OCI-LY1 (cell line): ENCODE results near the gene SKAP1.
"Not testable (repeated sequence)": the region's sequence is repeated elsewhere in the genome, so short reads cannot be mapped to it uniquely, and the experiment has no call there.

Experiments used
- H2AFZ ChIP-seq: fragments of 200-600 bp; sonication (generic), shearing (Covaris generic); 2 replicates; pipeline ENCODE4 v1.6.0; 2014; ENCODE audit warnings: antibody characterized with exemption, mild to moderate bottlenecking, low read length
- H3F3A ChIP-seq: fragments of 200-600 bp; sonication (generic), shearing (Covaris generic); 2 replicates; pipeline ENCODE4 v1.6.0; 2014; ENCODE audit warnings: mild to moderate bottlenecking, antibody characterized with exemption, low read length, moderate library complexity; ENCODE audit not compliant: insufficient read depth
- H3K27ac ChIP-seq: fragments of 200-600 bp; sonication (generic); 2 replicates; pipeline ENCODE4 v1.5.1; 2014; ENCODE audit warnings: low read length, mixed run types, mild to moderate bottlenecking, low read depth; ENCODE audit not compliant: poor library complexity, severe bottlenecking
- H3K27me3 ChIP-seq: fragments of 200-600 bp; sonication (generic); 2 replicates; pipeline ENCODE4 v1.6.0; 2014; ENCODE audit warnings: antibody characterized with exemption, mild to moderate bottlenecking, low read length, moderate library complexity; ENCODE audit not compliant: insufficient read depth
- H3K36me3 ChIP-seq: fragments of 200-600 bp; sonication (generic); 2 replicates; pipeline ENCODE4 v1.6.1; 2014; ENCODE audit warnings: mild to moderate bottlenecking, antibody characterized with exemption, low read length, moderate library complexity, mixed read lengths; ENCODE audit not compliant: insufficient read depth
- H3K4me1 ChIP-seq: fragments of 200-600 bp; sonication (generic); 2 replicates; pipeline ENCODE4 v1.5.1; 2014; ENCODE audit warnings: mild to moderate bottlenecking, low read length, moderate library complexity; ENCODE audit not compliant: insufficient read depth, severe bottlenecking
- H3K4me2 ChIP-seq: fragments of 200-600 bp; sonication (generic), shearing (Covaris generic); 2 replicates; pipeline ENCODE4 v1.6.1; 2014; ENCODE audit warnings: low read length
- H3K4me3 ChIP-seq: fragments of 200-600 bp; sonication (generic); 2 replicates; pipeline ENCODE4 v1.5.1; 2014; ENCODE audit warnings: low read length, low read depth, mild to moderate bottlenecking, mixed read lengths; ENCODE audit not compliant: poor library complexity, severe bottlenecking
- H3K79me2 ChIP-seq: fragments of 200-600 bp; shearing (Covaris generic); 2 replicates; pipeline ENCODE4 v1.6.1; 2016; ENCODE audit warnings: mixed run types, low read length, mixed read lengths; ENCODE audit not compliant: insufficient read depth
- H3K9ac ChIP-seq: fragments of 200-600 bp; sonication (generic), shearing (Covaris generic); 2 replicates; pipeline ENCODE4 v1.6.1; 2014; ENCODE audit warnings: mild to moderate bottlenecking, low read length, mixed read lengths
- H3K9me2 ChIP-seq: fragments of 200-600 bp; sonication (generic), shearing (Covaris generic); 2 replicates; pipeline ENCODE4 v1.6.1; 2014; ENCODE audit warnings: low read depth, mild to moderate bottlenecking, low read length, mixed read lengths
- H3K9me3 ChIP-seq: fragments of 200-600 bp; shearing (Covaris generic); 2 replicates; pipeline ENCODE4 v1.6.1; 2014; ENCODE audit warnings: low read length, mixed read lengths
- H4K20me1 ChIP-seq: fragments of 200-600 bp; sonication (generic), shearing (Covaris generic); 2 replicates; pipeline ENCODE4 v1.6.0; 2016; ENCODE audit warnings: mild to moderate bottlenecking, low read length; ENCODE audit not compliant: insufficient read depth
- CTCF ChIP-seq: fragments of 200-600 bp; sonication (generic), shearing (Covaris generic); IDR thresholded peaks from 2 replicates; pipeline ENCODE4 v1.5.1; 2017; ENCODE audit warnings: mild to moderate bottlenecking, antibody characterized with exemption, low read length, moderate library complexity, mixed read lengths
- EZH2 ChIP-seq: fragments of 200-600 bp; sonication (generic), shearing (Covaris generic); IDR thresholded peaks from 2 replicates; pipeline ENCODE4 v1.8.0; 2017; ENCODE audit warnings: borderline replicate concordance, mixed run types, mild to moderate bottlenecking, antibody characterized with exemption, low read length, moderate library complexity, mixed read lengths

The SKAP1 gene

GRCh38 chr17:48451489-48451888 lies 21.5 kb upstream of the SKAP1 start:
- TF ChIP-seq EZH2 (no peak), CTCF (no peak)
- no peak overlapping the region for H3K27ac ChIP-seq
- H3K4me1 ChIP-seq = no peaks in the 10 kb centered on the region
- H3F3A ChIP-seq = no peaks in the 10 kb centered on the region
- H3K79me2 ChIP-seq = no peaks in the 10 kb centered on the region
- no peaks in the 10 kb centered on the region for H3K36me3 ChIP-seq
- H3K27me3 ChIP-seq = no peaks in the 10 kb centered on the region
- H2AFZ ChIP-seq = no peak overlapping the region
- no peak overlapping the region for H3K4me3 ChIP-seq
- no peak overlapping the region for H3K4me2 ChIP-seq
- H3K9me3 ChIP-seq = no peaks in the 10 kb centered on the region
- H3K9ac ChIP-seq = no peak overlapping the region
- H3K9me2 ChIP-seq = no peaks in the 10 kb centered on the region
- H4K20me1 ChIP-seq = no peaks in the 10 kb centered on the region

GRCh38 chr17:48449335-48449734 lies 19.3 kb upstream of the SKAP1 start:
- not testable (repeated sequence) for H3K27ac ChIP-seq, H3K79me2 ChIP-seq, H4K20me1 ChIP-seq, H3K9me3 ChIP-seq, H3F3A ChIP-seq, H3K9me2 ChIP-seq, H3K4me1 ChIP-seq, H3K27me3 ChIP-seq, H3K36me3 ChIP-seq, H3K4me3 ChIP-seq, H3K4me2 ChIP-seq, H3K9ac ChIP-seq, H2AFZ ChIP-seq

- H3K4me2 ChIP-seq = no peak overlapping the region
- H3K9me2 ChIP-seq = no peaks in the 10 kb centered on the region
- no peaks in the 10 kb centered on the region for H3F3A ChIP-seq
- H3K4me3 ChIP-seq = no peak overlapping the region
- no peak overlapping the region for H3K27ac ChIP-seq
- H4K20me1 ChIP-seq = no peaks in the 10 kb centered on the region
- no peaks in the 10 kb centered on the region for H3K27me3 ChIP-seq
- TF ChIP-seq CTCF = no peak
- TF ChIP-seq EZH2 = no peak
- no peaks in the 10 kb centered on the region for H3K36me3 ChIP-seq
- no peaks in the 10 kb centered on the region for H3K9me3 ChIP-seq
- no peaks in the 10 kb centered on the region for H3K4me1 ChIP-seq
- no peak overlapping the region for H2AFZ ChIP-seq
- H3K79me2 ChIP-seq = no peaks in the 10 kb centered on the region
- no peak overlapping the region for H3K9ac ChIP-seq
These were observed 15.2 kb upstream of the SKAP1 start for GRCh38 chr17:48445248-48445620.

GRCh38 chr17:48444516-48445247 lies 14.7 kb upstream of the SKAP1 start:
- no peak for TF ChIP-seq EZH2
- no peak for TF ChIP-seq CTCF
- Histone ChIP-seq H3K9me3 (no peaks in the 10 kb centered on the region), H3K9ac (no peak overlapping the region), H3K79me2 (no peaks in the 10 kb centered on the region), H3F3A (no peaks in the 10 kb centered on the region), H3K36me3 (no peaks in the 10 kb centered on the region), H3K27me3 (no peaks in the 10 kb centered on the region), H3K9me2 (no peaks in the 10 kb centered on the region), H3K4me3 (no peak overlapping the region), H2AFZ (no peak overlapping the region), H3K4me1 (no peaks in the 10 kb centered on the region), H4K20me1 (no peaks in the 10 kb centered on the region), H3K4me2 (no peak overlapping the region), H3K27ac (no peak overlapping the region)
